Stimulated activated CD4-positive, alpha-beta T cell treated with anti-CD3 and anti-CD28 coated beads, Interleukin-2, amount 100 ng/mL, for 48 hours (primary cell): Measurements from ENCODE around the gene TMEM120B.
"Not testable (repeated sequence)": the region's sequence is repeated elsewhere in the genome, so short reads cannot be mapped to it uniquely, and the experiment has no call there.

Source experiments
- DNase-seq, 2 donors: peaks; one replicate each; pipeline ENCODE4 v3.0.0-alpha.2; 2020

Gene TMEM120B

DNA sequence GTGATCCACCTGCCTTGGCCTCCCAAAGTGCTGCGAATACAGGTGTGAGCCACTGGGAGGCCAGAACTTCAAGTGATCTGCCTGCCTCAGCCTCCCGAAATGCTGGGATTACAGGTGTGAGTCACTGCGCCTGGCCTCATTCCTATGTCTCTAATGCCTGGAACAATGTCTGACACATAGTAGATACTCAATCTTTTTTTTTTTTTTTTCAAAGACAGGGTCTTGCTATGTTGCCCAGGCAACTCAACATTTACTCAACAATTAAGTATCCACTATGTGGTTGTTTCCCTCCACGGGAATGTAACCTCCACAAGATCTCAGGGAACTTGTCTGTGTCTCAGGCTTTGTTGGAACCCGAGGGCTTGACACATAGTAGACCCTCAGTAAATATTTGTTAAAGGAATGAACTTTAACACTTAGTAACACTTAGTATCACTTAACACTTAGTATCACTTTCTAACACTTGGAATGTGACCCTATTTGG is 3.0 kb upstream of the TMEM120B start:
- no peak for DNase-seq

DNA sequence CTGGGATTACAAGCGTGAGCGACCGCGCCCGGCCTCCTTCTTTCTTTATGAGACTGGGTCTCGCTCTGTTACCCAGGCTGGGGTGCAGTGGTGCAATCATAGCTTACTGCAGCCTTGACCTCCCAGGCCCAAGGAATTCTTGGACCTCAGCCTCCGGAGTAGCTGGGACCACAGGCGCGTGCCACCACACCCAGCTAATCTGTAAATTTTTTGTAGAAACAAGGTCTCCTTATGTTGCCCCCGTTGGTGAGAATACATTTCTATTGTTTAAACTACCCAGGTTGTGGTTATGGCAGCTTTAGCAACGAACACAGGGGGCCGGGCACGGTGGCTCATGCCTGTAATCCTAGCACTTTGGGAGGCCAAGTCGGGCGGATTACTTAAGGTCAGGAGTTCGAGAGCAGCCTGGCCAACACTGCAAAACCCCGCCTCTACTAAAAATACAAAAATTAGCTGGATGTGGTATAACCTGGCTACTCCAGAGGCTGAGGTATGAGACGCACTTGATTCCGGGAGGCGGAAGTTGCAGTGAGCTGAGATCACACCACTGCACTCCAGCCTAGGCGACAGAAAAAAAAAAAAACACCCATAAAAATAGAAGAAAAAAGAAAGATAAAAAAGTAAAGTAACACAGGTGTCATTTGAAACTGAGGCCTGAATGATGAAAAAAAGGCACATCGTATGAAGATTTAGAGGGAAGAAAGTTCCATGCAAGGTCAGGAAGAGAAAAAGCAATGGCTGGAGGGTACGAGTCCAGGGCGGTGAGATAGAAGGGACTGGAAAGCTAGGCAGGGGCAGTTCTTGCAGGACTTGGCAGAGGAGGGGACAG is 977 bp upstream of the TMEM120B start:
- no peak for DNase-seq

- DNase-seq: no peak
These were observed 427 bp upstream of the TMEM120B start for GRCh38 chr12:121712190-121712460.

GRCh38 chr12:121713257-121713777 is 765 bp downstream of the TMEM120B start:
- no peak for DNase-seq

DNA sequence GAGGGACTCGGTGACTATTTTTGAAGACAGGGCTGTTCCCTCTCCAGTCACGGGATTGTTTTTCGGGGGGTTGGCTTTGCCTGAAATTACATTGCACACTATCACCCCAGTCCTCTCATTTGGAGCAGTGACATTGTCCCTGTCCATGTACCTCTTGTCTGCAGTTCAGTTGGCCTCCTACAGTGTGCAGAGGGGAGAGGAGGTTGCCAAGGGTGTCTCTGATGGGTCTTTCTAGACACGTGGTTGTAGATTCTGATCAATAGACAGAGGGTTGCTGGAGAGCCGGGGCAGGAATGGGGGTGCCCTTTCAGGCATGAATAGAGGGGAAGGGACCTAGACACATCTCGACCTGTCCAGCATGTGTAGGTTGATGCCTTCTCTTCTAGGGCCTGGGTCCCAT is 1.2 kb downstream of the TMEM120B start:
- DNase-seq: peak in 1 of 2 donors; percentile 13

GRCh38 chr12:121715055-121715454 is 2.5 kb downstream of the TMEM120B start:
- DNase-seq: not testable (repeated sequence)

DNA sequence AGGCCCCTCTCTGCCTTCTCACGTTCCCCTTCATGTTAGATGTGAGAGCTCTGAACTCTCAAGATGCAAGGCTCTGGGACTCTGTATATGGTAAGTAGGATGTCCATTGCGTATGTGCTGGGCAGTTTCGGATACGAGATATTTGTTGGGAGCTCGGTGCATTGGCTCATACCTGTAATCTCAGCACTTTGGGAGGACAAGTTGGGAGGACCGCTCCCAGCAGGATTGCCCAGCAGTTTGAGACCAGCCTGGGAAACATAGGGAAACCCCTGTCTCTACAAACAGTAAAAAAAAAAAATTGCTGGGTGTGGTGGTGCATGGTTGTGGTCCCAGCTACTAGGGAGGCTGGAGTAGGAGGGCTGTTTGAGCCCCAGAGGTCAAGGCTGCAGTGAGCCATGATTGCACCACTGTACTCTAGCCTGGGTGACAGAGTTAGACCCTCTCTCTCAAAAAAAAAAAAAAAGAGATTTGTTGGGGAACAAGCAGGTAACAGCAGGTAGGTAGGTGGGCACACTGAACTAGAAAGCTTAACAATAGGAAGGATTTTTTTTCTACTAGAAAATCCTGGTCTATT is 3.4 kb downstream of the TMEM120B start:
- no peak for DNase-seq

DNA sequence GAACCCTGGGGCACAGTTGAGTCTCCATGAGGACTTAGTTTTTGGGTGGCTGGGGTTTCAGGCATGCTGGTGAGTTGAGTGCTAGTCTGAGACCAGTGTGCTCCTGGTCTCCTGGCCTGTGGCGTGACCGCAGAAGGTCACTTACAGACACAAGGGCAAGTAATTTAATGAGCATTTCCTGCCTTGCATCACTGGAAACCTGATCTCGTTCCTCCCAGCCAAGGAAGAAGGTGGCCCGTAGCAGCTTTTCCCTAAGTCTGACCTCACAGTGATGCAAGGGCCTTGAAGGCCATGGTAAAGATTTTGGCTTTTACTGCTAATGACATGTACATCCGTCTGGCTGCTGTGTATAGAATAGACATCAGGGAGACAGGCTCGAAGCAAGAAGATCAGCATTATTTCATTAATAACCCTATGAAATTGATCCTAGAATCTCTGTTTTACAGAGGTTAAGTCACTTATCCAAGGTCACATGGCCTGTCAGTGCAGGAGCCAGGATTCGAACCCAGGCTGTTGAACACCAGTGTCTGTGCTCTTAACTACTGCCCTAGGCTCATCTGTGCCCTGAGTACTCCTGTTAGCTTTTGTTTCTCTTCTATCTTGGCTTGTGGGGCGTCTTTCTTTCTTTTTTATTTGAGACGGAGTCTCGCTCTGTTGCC is 4.6 kb downstream of the TMEM120B start:
- DNase-seq: no peak

GRCh38 chr12:121718653-121719239 is 6.2 kb downstream of the TMEM120B start:
- no peak for DNase-seq

GRCh38 chr12:121719926-121720414 is 7.4 kb downstream of the TMEM120B start:
- no peak for DNase-seq

GRCh38 chr12:121720762-121721161 is 8.2 kb downstream of the TMEM120B start:
- no peak for DNase-seq

- no peak for DNase-seq
These were observed 10.0 kb downstream of the TMEM120B start for GRCh38 chr12:121722511-121722910.

GRCh38 chr12:121723200-121723599 is 10.6 kb downstream of the TMEM120B start:
- DNase-seq: no peak

DNA sequence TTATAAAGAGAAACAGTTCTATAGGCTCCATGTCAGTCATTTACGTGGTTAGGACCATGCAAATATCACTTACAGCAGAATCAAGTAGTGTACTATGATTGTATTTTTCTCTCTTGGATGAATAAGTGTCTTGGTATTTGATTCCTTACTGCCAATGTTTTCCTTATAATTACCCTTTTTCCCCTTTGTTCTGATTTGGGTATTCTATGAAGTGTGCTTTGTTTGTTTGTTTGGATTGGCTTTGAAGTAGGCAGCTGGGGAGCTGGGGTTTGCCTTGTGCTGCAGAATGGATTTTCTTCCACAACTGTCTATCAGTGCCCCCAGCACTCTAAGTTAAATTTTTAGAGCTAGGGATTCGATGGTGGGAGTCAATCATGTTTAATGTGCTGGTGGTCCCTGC is 12.4 kb downstream of the TMEM120B start:
- no peak for DNase-seq

DNA sequence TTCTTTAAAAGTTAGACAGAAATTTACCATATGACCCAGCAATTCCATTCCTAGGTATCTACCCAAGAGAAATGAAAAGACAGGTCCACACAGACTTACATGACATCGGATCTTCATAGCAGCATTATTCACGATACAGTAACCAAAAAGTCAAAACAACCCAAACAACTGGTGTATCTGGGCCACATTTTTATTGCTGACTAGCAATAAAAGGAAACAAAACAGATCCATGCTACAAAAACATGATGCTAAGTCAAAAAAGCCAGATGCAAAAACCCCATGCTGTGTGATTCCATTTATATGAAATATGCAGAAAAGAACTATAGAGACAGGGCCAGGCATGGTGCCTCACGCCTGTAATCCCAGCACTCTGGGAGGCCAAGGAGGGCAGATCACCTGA is 12.9 kb downstream of the TMEM120B start:
- no peak for DNase-seq

GRCh38 chr12:121729021-121729420 is 16.5 kb downstream of the TMEM120B start:
- no peak for DNase-seq

DNA sequence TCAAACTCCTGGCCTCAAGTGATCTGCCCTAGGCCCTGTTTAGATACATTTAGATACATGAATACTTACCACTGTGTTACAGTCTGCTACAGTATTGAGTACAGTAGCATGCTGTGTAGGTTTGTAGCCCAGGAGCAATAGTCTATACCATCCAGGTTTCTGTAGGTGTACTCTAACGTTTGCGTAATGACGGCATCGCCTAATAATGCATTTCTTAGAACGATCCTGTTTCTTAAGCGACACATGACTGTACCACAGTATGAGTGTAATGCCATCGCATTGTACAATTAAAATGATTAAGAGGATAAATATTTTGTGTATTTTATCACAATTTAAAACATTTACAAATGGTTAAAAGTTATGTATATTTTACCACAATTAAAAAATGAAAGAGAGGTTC is 18.9 kb downstream of the TMEM120B start:
- no peak for DNase-seq

GRCh38 chr12:121733849-121734248 is 21.3 kb downstream of the TMEM120B start:
- DNase-seq: no peak

GRCh38 chr12:121738340-121738858 is 25.8 kb downstream of the TMEM120B start:
- DNase-seq: no peak

- DNase-seq: no peak
These were observed 28.3 kb downstream of the TMEM120B start for GRCh38 chr12:121740847-121741246.

GRCh38 chr12:121741743-121742142 is 29.2 kb downstream of the TMEM120B start:
- DNase-seq: no peak

- not testable (repeated sequence) for DNase-seq
These were observed 33.0 kb downstream of the TMEM120B start for GRCh38 chr12:121745545-121745944.

DNA sequence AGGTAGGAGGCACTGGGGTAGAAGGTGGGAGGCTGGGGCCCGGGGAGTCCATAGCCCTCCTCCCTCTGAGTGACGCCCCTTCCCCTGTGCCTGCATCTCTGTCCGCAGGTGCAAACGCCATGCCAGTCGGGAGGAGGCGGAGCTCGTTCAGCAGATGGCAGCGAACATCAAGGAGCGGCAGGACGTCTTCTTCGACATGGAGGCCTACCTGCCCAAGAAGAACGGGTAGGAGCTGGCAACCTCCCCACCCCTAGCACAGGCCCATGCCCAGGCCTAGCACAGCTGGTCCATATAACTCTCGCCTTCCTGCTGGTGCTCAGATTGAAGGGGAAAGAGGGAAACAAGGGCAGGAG is 35.6 kb downstream of the TMEM120B start:
- DNase-seq: no peak
